H9 (cell line): ENCODE results near the gene FKRP. TPM values are rescaled to one million over a fixed set of nuclear protein-coding genes. Genes with fewer than 3 reads are reported as not detected.

Experiments used
- DNase-seq: peaks from one replicate; pipeline ENCODE4 v3.0.0-alpha.2; 2017
- H2AFZ ChIP-seq: one replicate; pipeline ENCODE4 v1.6.1; 2013; ENCODE audit warnings: mild to moderate bottlenecking, low read length, control low read depth, moderate library complexity
- H2AK5ac ChIP-seq: 2 replicates; pipeline ENCODE4 v1.6.1; 2013; ENCODE audit warnings: low read length, control low read depth, mixed read lengths; ENCODE audit not compliant: insufficient read length
- H2BK120ac ChIP-seq: one replicate; pipeline ENCODE4 v1.6.1; 2013; ENCODE audit warnings: low read depth, mild to moderate bottlenecking, low read length, control low read depth, inconsistent platforms; ENCODE audit not compliant: poor library complexity, severe bottlenecking
- H2BK12ac ChIP-seq: 2 replicates; pipeline ENCODE4 v1.6.1; 2013; ENCODE audit warnings: low read length, control low read depth, mixed read lengths, low read depth; ENCODE audit not compliant: insufficient read length
- H2BK15ac ChIP-seq: 2 replicates; pipeline ENCODE4 v1.6.1; 2013; ENCODE audit warnings: low read depth, low read length, control low read depth
- H2BK20ac ChIP-seq: one replicate; pipeline ENCODE4 v1.6.1; 2013; ENCODE audit warnings: low read depth, mild to moderate bottlenecking, low read length, control low read depth, inconsistent platforms; ENCODE audit not compliant: poor library complexity, severe bottlenecking
- H2BK5ac ChIP-seq: 2 replicates; pipeline ENCODE4 v1.6.1; 2013; ENCODE audit warnings: low read length, control low read depth, mixed read lengths; ENCODE audit not compliant: insufficient read length
- H3K14ac ChIP-seq: 2 replicates; pipeline ENCODE4 v1.6.1; 2013; ENCODE audit warnings: low read length, control low read depth; ENCODE audit not compliant: insufficient read depth
- H3K18ac ChIP-seq: 2 replicates; pipeline ENCODE4 v1.6.1; 2013; ENCODE audit warnings: low read depth, mild to moderate bottlenecking, mixed read lengths, low read length, control low read depth; ENCODE audit not compliant: insufficient read length
- H3K23ac ChIP-seq: 2 replicates; pipeline ENCODE4 v1.6.1; 2013; ENCODE audit warnings: low read length, control low read depth, mixed read lengths, low read depth; ENCODE audit not compliant: insufficient read length
- H3K23me2 ChIP-seq: 2 replicates; pipeline ENCODE4 v1.6.1; 2013; ENCODE audit warnings: low read depth, mild to moderate bottlenecking, mixed read lengths, low read length, control low read depth; ENCODE audit not compliant: insufficient read length, poor library complexity, severe bottlenecking
- H3K27ac ChIP-seq: 2 replicates; pipeline ENCODE4 v1.5.1; 2013; ENCODE audit warnings: low read length, control low read depth, mixed read lengths, low read depth; ENCODE audit not compliant: insufficient read length
- H3K27me3 ChIP-seq: 2 replicates; pipeline ENCODE4 v1.6.1; 2013; ENCODE audit warnings: low read length, control low read depth, inconsistent platforms; ENCODE audit not compliant: insufficient read depth
- H3K4ac ChIP-seq: 2 replicates; pipeline ENCODE4 v1.6.1; 2013; ENCODE audit warnings: low read depth, mild to moderate bottlenecking, control low read depth, inconsistent platforms, low read length, moderate library complexity
- H3K4me1 ChIP-seq: 2 replicates; pipeline ENCODE4 v1.6.1; 2013; ENCODE audit warnings: low read length, control low read depth, inconsistent platforms; ENCODE audit not compliant: insufficient read depth
- H3K4me2 ChIP-seq: 2 replicates; pipeline ENCODE4 v1.6.1; 2013; ENCODE audit warnings: low read length, control low read depth, mixed read lengths; ENCODE audit not compliant: insufficient read length, insufficient read depth
- H3K56ac ChIP-seq: 2 replicates; pipeline ENCODE4 v1.6.1; 2013; ENCODE audit warnings: low read depth, mild to moderate bottlenecking, mixed read lengths, low read length, control low read depth; ENCODE audit not compliant: insufficient read length
- H3K79me1 ChIP-seq: 2 replicates; pipeline ENCODE4 v1.6.1; 2013; ENCODE audit warnings: low read depth, mild to moderate bottlenecking, moderate library complexity, low read length, control low read depth, inconsistent platforms; ENCODE audit not compliant: insufficient read depth, poor library complexity, severe bottlenecking
- H3K79me2 ChIP-seq: 2 replicates; pipeline ENCODE4 v1.6.1; 2013; ENCODE audit warnings: low read length, control low read depth, inconsistent platforms; ENCODE audit not compliant: insufficient read depth
- H3K9ac ChIP-seq: 2 replicates; pipeline ENCODE4 v1.6.1; 2013; ENCODE audit warnings: low read length, control low read depth, mixed read lengths; ENCODE audit not compliant: insufficient read length; ENCODE audit errors: extremely low read depth
- H3K9me3 ChIP-seq: one replicate; pipeline ENCODE4 v1.6.1; 2013; ENCODE audit warnings: low read depth, low read length, inconsistent platforms; ENCODE audit not compliant: control insufficient read depth
- H3T11ph ChIP-seq: one replicate; pipeline ENCODE4 v1.6.1; 2013; ENCODE audit warnings: mild to moderate bottlenecking, low read length, control low read depth, inconsistent platforms
- H4K20me1 ChIP-seq: one replicate; pipeline ENCODE4 v1.6.1; 2013; ENCODE audit not compliant: control insufficient read depth, insufficient read length, insufficient read depth
- H4K5ac ChIP-seq: 2 replicates; pipeline ENCODE4 v1.6.1; 2013; ENCODE audit warnings: low read depth, mild to moderate bottlenecking, mixed read lengths, low read length, control low read depth; ENCODE audit not compliant: insufficient read length
- H4K8ac ChIP-seq: replicated peaks from 2 replicates; pipeline ENCODE4 v1.6.1; 2013; ENCODE audit warnings: low read length, control low read depth, mixed read lengths, low read depth; ENCODE audit not compliant: insufficient read length
- H4K91ac ChIP-seq: 2 replicates; pipeline ENCODE4 v1.6.1; 2013; ENCODE audit warnings: low read depth, mild to moderate bottlenecking, moderate library complexity, mixed read lengths, low read length, control low read depth; ENCODE audit not compliant: insufficient read length
- H3K27ac Mint-ChIP-seq, 3 experiments: 2 replicates in 2 of 3; 3 replicates in 1 of 3; pipeline ENCODE4 v1.8.0; 2020 to 2021; ENCODE audit warnings: mixed read lengths in 3 of 3, mild to moderate bottlenecking in 1 of 3, moderate library complexity in 1 of 3
- H3K27me3 Mint-ChIP-seq: 2 replicates; pipeline ENCODE4 v1.8.0; 2021; ENCODE audit warnings: low read depth, mild to moderate bottlenecking, moderate library complexity, mixed read lengths
- H3K36me3 Mint-ChIP-seq, 3 experiments: 2 replicates in 2 of 3; 3 replicates in 1 of 3; pipeline ENCODE4 v1.8.0; 2020 to 2021; ENCODE audit warnings: low read depth in 3 of 3, mixed read lengths in 3 of 3; ENCODE audit not compliant: insufficient read depth in 1 of 3
- H3K4me1 Mint-ChIP-seq, 2 experiments: 2 replicates each; pipeline ENCODE4 v1.8.0; 2020; ENCODE audit warnings: mixed read lengths in 2 of 2
- H3K4me3 Mint-ChIP-seq, 2 experiments: 2 replicates in 1 of 2; 3 replicates in 1 of 2; pipeline ENCODE4 v1.8.0; 2020 to 2021; ENCODE audit warnings: mild to moderate bottlenecking in 2 of 2, mixed read lengths in 2 of 2, moderate library complexity in 1 of 2
- H3K9me3 Mint-ChIP-seq, 2 experiments: 2 replicates in 1 of 2; 3 replicates in 1 of 2; pipeline ENCODE4 v1.8.0; 2020; ENCODE audit warnings: mild to moderate bottlenecking in 2 of 2, mixed read lengths in 2 of 2, moderate library complexity in 1 of 2
- WGBS: extraction: QIAGEN DNeasy Blood & Tissue Kit; methylation state at CpG from one replicate; pipeline ENCODE4 v1.1.7; 2013; ENCODE audit warnings: missing lambda C conversion rate, low lambda C conversion rate, mixed read lengths; ENCODE audit not compliant: insufficient read length; ENCODE audit errors: extremely low coverage; 5-methylcytosine and 5-hydroxymethylcytosine counted together
- total RNA-seq: library from RNA; stranded (reverse); gene quantifications from 2 replicates; pipeline ENCODE4 v1.2.1, GENCODE V29; 2021
- TF ChIP-seq, protein P1 (sequence below): fragments of 200-600 bp; sonication (generic); conservative IDR thresholded peaks from 3 replicates; pipeline ENCODE4 v1.8.0; 2021; ENCODE audit warnings: antibody characterized with exemption, mild to moderate bottlenecking

Gene FKRP
- total RNA-seq, 1 experiment from 2014 or later: 42.2 TPM

DNA sequence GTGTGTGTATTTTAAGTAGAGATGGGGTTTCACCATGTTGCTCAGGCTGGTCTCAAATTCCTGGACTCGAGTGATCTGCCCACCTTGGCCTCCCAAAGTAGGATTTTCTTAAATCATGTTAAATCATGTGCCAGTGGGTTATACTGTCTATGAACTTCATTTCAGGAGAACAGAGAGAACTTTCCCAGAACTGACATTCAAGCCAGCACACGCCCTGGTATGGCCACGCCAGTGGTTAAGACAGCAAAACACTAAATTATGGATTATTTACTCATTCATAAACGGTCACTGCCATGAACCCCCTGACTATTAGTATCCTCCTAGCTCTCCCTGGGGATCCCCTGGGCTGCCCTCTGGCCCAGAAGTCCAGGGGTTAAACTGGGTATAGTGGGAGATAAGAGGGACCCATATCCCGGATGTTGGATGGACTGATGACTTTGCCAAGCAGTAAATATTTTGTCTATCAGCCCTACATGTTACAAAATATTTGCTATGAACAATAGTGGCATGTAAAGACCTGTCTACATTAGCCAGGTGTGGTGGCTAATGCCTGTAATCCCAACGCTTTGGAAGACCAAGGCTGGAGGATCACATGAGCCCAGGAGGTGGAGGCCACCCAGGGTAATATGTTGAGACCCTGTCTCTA, 16.5 kb downstream of the FKRP start:
- Histone ChIP-seq H3K18ac (no peak overlapping the region), H3K14ac (no peak overlapping the region), H3K9ac (no peak overlapping the region), H2BK20ac (no peak overlapping the region), H2BK5ac (no peak overlapping the region), H3K4ac (no peak overlapping the region), H3K4me2 (no peak overlapping the region), H3K27ac (no peak overlapping the region), H3T11ph (no peak overlapping the region), H2AFZ (no peak overlapping the region), H3K79me1 (no peaks in the 10 kb centered on the region), H3K27me3 (no peaks in the 10 kb centered on the region), H4K20me1 (no peaks in the 10 kb centered on the region), H2AK5ac (no peak overlapping the region), H3K23me2 (no peaks in the 10 kb centered on the region), H2BK12ac (no peak overlapping the region), H3K79me2 (no peaks in the 10 kb centered on the region), H4K91ac (no peak overlapping the region), H3K56ac (no peak overlapping the region), H4K5ac (no peak overlapping the region), H4K8ac (no peak overlapping the region), H2BK15ac (no peak overlapping the region), H3K4me1 (no peaks in the 10 kb centered on the region), H2BK120ac (no peak overlapping the region), H3K23ac (no peak overlapping the region), H3K9me3 (no peaks in the 10 kb centered on the region)
- no peak overlapping the region for H3K4me3 Mint-ChIP-seq
- H3K9me3 Mint-ChIP-seq: no peaks in the 10 kb centered on the region
- WGBS: no CpG with 5 or more reads among the region's 6 CpGs
- TF ChIP-seq, protein P1, sequence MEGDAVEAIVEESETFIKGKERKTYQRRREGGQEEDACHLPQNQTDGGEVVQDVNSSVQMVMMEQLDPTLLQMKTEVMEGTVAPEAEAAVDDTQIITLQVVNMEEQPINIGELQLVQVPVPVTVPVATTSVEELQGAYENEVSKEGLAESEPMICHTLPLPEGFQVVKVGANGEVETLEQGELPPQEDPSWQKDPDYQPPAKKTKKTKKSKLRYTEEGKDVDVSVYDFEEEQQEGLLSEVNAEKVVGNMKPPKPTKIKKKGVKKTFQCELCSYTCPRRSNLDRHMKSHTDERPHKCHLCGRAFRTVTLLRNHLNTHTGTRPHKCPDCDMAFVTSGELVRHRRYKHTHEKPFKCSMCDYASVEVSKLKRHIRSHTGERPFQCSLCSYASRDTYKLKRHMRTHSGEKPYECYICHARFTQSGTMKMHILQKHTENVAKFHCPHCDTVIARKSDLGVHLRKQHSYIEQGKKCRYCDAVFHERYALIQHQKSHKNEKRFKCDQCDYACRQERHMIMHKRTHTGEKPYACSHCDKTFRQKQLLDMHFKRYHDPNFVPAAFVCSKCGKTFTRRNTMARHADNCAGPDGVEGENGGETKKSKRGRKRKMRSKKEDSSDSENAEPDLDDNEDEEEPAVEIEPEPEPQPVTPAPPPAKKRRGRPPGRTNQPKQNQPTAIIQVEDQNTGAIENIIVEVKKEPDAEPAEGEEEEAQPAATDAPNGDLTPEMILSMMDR: no peak
- DNase-seq: no peak
- no peak overlapping the region for H3K27ac Mint-ChIP-seq
- no peaks in the 10 kb centered on the region; the same call in 1 of the 2 replicates for H3K27me3 Mint-ChIP-seq
- H3K36me3 Mint-ChIP-seq: peaks cover 0 to 9% (median 0%) of the 10 kb centered on the region in 3 experiments; a peak in 2 of 7 replicates
- peaks cover 4 to 13% of the 10 kb centered on the region in 2 experiments; a peak in 3 of 4 replicates for H3K4me1 Mint-ChIP-seq
